SK-N-SH treated with all-trans-retinoic acid at 6 μM for 48 hours (cell line): ENCODE measurements around the gene TXNRD2.
"Not testable (repeated sequence)": the region's sequence is repeated elsewhere in the genome, so short reads cannot be mapped to it uniquely, and the experiment has no call there.

Experiments used
- ATAC-seq: fragments of 200-7000 bp; cut with Tn5 transposase; 3 replicates; pipeline ENCODE4 v1.9.1; 2020; ENCODE audit warnings: mild to moderate bottlenecking, moderate library complexity
- BACH2 ChIP-seq: fragments of 250-450 bp; sonication (Bioruptor Pico); IDR thresholded peaks from 2 replicates; pipeline ENCODE4 v1.9.0; 2021; ENCODE audit warnings: mild to moderate bottlenecking, borderline replicate concordance
- CREB5 ChIP-seq: fragments of 250-450 bp; sonication (Bioruptor Pico); IDR thresholded peaks from 2 replicates; pipeline ENCODE4 v1.5.1; 2020; ENCODE audit warnings: low read depth, mild to moderate bottlenecking, moderate library complexity
- CSDC2 ChIP-seq: fragments of 250-450 bp; sonication (Bioruptor Pico); IDR thresholded peaks from 2 replicates; pipeline ENCODE4 v1.5.0; 2020; ENCODE audit warnings: mild to moderate bottlenecking, moderate library complexity
- CSRNP3 ChIP-seq: fragments of 250-450 bp; sonication (Bioruptor Pico); IDR thresholded peaks from 2 replicates; pipeline ENCODE4 v1.5.1; 2021; ENCODE audit warnings: mild to moderate bottlenecking, moderate library complexity
- ESRRG ChIP-seq: fragments of 250-450 bp; sonication (Bioruptor Pico); IDR thresholded peaks from 2 replicates; pipeline ENCODE4 v1.6.1; 2021; ENCODE audit warnings: mild to moderate bottlenecking
- GLIS3 ChIP-seq: fragments of 250-450 bp; sonication (Bioruptor Pico); IDR thresholded peaks from 2 replicates; pipeline ENCODE4 v1.5.0; 2020; ENCODE audit warnings: mild to moderate bottlenecking, moderate library complexity
- ISL1 ChIP-seq: fragments of 250-450 bp; sonication (Bioruptor Pico); IDR thresholded peaks from 2 replicates; pipeline ENCODE4 v2.1.2; 2022; ENCODE audit warnings: mild to moderate bottlenecking, moderate library complexity
- OSR1 ChIP-seq: fragments of 250-450 bp; sonication (Bioruptor Pico); IDR thresholded peaks from 2 replicates; pipeline ENCODE4 v1.8.0; 2022; ENCODE audit warnings: moderate library complexity, mild to moderate bottlenecking, inconsistent platforms
- POU6F1 ChIP-seq: fragments of 250-450 bp; sonication (Bioruptor Pico); IDR thresholded peaks from 2 replicates; pipeline ENCODE4 v1.8.0; 2021; ENCODE audit warnings: low read depth, mild to moderate bottlenecking, moderate library complexity, borderline replicate concordance
- PPARA ChIP-seq: fragments of 250-450 bp; sonication (Bioruptor Pico); IDR thresholded peaks from 2 replicates; pipeline ENCODE4 v1.5.0; 2020; ENCODE audit warnings: mild to moderate bottlenecking, borderline replicate concordance
- RARB ChIP-seq: fragments of 250-450 bp; sonication (Bioruptor Pico); IDR thresholded peaks from 2 replicates; pipeline ENCODE4 v1.8.0; 2021; ENCODE audit warnings: mild to moderate bottlenecking, moderate library complexity
- TCF4 ChIP-seq: fragments of 250-450 bp; sonication (Bioruptor Pico); IDR thresholded peaks from 2 replicates; pipeline ENCODE4 v1.8.0; 2021; ENCODE audit warnings: mild to moderate bottlenecking, moderate library complexity, borderline replicate concordance
- TOX ChIP-seq: fragments of 250-450 bp; sonication (Bioruptor Pico); IDR thresholded peaks from 2 replicates; pipeline ENCODE4 v1.8.0; 2021; ENCODE audit warnings: mild to moderate bottlenecking, moderate library complexity, borderline replicate concordance
- TSHZ2 ChIP-seq: fragments of 250-450 bp; sonication (Bioruptor Pico); IDR thresholded peaks from 2 replicates; pipeline ENCODE4 v1.5.0; 2020; ENCODE audit warnings: mild to moderate bottlenecking, moderate library complexity
- ZC3H10 ChIP-seq: fragments of 250-450 bp; sonication (Bioruptor Pico); IDR thresholded peaks from 2 replicates; pipeline ENCODE4 v1.5.1; 2021; ENCODE audit warnings: mild to moderate bottlenecking, moderate library complexity
- ZFP3 ChIP-seq: fragments of 250-450 bp; sonication (Bioruptor Pico); IDR thresholded peaks from 2 replicates; pipeline ENCODE4 v1.5.0; 2020; ENCODE audit warnings: mild to moderate bottlenecking, moderate library complexity
- ZFP30 ChIP-seq: fragments of 450-650 bp; formaldehyde crosslinking; IDR thresholded peaks from 2 replicates; pipeline ENCODE4 v1.5.0; 2022; ENCODE audit warnings: mild to moderate bottlenecking, moderate library complexity
- ZNF565 ChIP-seq: fragments of 450-650 bp; formaldehyde crosslinking; conservative IDR thresholded peaks from 2 replicates; pipeline ENCODE4 v1.5.0; 2020; ENCODE audit warnings: low read depth, mild to moderate bottlenecking, moderate library complexity
- ZNF8 ChIP-seq: fragments of 450-650 bp; formaldehyde crosslinking; IDR thresholded peaks from 2 replicates; pipeline ENCODE4 v1.5.0; 2020; ENCODE audit warnings: mild to moderate bottlenecking, moderate library complexity

Gene TXNRD2

DNA sequence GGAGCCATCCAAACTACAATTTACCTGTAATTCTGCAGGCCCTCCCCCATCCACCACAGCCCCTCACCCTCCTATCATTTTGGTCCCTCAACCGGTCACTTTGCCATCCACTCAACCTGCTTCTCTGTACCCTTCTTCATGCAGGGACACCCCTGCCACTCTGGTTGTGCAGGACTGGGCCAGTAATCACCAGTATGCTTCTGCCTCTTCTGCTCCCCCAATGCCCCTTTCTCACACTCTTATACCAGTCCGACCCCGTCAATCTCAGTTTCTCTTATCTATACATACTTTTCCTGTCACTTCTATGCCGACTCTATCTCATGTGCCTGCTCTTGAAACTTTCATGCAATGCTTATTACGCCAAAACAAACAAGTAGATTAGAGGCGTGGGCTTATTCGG, 5.1 kb downstream of the TXNRD2 start (continued):
- TF ChIP-seq TSHZ2 (CRISPR knock-in tag), result no peak
- no peak for TF ChIP-seq ZFP3 (CRISPR knock-in tag)
- no peak for TF ChIP-seq CSRNP3 (CRISPR knock-in tag)

DNA sequence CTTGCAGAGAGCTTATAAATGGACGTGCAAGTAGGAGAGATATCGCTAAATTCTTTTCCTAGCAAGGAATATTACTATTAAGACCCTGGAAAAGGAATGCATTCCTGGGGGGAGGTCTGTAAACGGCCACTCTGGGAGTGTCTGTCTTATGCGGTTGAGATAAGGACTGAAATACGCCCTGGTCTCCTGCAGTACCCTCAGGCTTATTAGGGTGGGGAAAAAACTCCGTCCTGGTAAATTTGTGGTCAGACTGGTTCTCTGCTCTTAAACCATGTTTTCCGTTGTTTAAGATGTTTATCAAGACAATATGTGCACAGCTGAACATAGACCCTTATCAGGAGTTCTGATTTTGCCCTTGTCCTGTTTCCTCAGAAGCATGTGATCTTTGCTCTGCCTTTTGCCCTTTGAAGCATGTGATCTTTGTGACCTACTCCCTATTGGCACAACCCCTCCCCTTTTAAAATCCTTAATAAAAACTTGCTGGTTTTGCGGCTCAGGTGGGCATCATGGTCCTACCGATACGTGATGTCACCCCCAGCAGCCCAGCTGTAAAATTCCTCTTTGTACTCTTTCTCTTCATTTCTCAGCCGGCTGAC, 6.4 kb downstream of the TXNRD2 start:
- not testable (repeated sequence) for ATAC-seq

DNA sequence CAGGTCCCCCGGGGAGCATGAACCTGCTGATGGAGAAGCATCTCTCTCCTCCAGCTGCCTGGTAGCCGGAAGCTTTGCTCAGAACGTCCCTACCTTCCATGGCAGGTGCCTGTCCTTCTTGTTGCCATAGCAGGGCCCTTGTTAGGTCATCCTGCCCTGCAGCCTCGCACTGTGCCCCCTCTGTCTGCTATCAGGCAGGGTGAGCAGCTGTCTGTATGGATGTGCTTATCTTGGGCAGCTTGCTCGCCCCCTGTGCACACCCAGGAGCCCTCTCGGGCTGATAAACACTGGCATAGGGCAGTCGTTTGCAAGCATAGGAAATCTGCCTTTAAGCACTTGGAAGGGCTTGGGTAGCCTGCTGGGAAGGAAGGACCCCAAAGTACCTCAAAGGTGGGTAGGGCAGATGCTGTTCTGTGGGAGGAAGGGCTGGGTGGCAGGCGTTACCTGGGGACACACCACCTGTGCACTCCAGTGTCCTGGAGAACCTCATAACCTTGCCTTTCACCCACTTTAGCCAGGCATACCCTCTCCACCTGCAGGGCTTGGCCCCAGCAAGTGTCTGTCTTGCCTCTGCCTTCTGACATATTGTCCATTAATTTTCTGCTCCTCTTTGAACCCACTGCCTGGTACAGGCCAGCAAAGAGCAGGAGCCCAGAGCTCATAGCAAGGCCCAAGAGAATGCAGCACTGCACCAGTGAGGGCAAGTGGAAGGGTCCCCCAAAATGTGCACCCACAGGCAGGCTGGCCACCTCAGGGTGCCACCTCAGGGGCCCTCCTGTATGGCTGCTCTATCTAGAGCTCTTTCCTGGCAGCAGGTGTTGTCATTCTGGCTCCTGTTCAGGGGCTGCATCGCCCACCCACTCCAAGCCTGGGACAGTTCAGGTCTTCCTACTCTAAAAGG, 8.0 kb downstream of the TXNRD2 start:
- TF ChIP-seq TOX (no peak), ZNF565 (CRISPR knock-in tag) (no peak), GLIS3 (CRISPR knock-in tag) (no peak), RARB (CRISPR knock-in tag) (no peak), CREB5 (no peak), BACH2 (no peak), PPARA (CRISPR knock-in tag) (no peak), ZC3H10 (CRISPR knock-in tag) (no peak), ZFP30 (no peak), OSR1 (CRISPR knock-in tag) (no peak), CSRNP3 (CRISPR knock-in tag) (no peak), ZFP3 (CRISPR knock-in tag) (no peak), ZNF8 (CRISPR knock-in tag) (no peak), ESRRG (CRISPR knock-in tag) (no peak), CSDC2 (CRISPR knock-in tag) (no peak), ISL1 (CRISPR knock-in tag) (no peak), TCF4 (CRISPR knock-in tag) (no peak), TSHZ2 (CRISPR knock-in tag) (no peak), POU6F1 (no peak)
- ATAC-seq, result no peak
